OCI-M1 (cell line): Measurements from ENCODE around the gene KCNJ10.
A peak's percentile ranks its signal among the peaks of the same experiment; 100 is the strongest.
"Not testable (repeated sequence)": the region's sequence is repeated elsewhere in the genome, so short reads cannot be mapped to it uniquely, and the experiment has no call there.

Experiments used
- DNase-seq: peaks from one replicate; lab custom pipeline; 2025; lab: John Stamatoyannopoulos, UW

KCNJ10 gene

DNA sequence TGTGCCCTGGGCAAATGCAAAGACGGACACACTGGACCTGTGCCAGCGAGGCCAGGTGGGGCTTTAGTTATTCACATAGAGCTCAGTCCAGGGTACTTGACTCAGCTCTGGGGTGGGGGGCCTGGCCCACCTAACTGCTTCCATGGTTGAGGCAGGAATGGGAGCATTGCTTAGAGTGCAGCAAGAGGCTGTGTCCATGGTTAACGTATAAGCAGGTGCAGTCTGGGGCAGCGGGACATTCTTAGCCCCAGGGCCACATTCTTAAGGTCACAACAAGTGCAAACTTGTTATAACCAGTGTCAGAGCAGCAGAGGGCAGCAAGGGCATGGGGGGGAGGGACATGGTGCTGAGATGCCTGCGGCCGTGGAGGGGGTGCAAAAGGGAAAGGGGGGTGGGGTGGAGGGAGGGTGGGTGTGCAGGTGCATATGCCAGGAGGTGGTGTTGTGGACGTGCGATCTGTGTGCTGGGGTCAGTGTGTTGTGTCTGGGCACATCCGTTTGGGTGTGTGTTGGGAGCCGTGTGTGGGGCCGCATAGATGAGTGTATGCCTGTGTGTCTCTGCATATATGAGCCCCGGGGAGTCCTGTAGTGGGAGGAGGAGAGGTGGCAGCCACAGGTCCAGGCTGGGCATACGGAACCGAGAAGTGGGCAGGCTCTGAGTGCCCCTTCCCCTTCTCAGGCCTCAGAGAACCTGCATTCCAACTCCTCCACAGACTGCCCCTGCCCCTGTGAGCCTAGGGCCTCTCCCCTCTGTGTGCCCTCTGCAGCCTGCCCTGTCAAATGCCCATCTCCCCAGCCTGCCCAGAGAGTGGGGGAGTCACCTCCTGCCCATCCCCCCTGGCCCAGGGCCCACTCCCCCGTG is 8.4 kb downstream of the KCNJ10 start:
- no peak for DNase-seq

DNA sequence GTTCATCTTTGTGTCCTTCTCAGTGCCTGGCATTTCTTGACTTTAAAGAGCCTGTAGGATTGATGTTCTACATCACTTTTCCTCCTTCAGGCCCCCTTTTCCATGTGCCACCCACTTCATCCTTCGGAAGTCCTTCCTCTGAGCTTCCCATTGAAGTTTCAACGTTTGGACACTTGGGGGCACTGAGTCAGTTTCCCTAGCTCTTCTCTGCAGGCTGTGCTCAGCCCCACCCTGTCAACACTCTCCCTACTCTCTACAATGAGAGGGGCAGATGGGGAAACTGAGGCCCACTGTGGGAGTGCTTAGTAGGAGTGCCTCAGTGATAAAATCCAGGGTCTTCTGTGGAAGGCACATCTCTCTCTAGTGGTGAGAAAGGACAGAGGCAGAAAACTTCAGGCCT is 11.9 kb downstream of the KCNJ10 start:
- DNase-seq: peak; percentile 20

DNA sequence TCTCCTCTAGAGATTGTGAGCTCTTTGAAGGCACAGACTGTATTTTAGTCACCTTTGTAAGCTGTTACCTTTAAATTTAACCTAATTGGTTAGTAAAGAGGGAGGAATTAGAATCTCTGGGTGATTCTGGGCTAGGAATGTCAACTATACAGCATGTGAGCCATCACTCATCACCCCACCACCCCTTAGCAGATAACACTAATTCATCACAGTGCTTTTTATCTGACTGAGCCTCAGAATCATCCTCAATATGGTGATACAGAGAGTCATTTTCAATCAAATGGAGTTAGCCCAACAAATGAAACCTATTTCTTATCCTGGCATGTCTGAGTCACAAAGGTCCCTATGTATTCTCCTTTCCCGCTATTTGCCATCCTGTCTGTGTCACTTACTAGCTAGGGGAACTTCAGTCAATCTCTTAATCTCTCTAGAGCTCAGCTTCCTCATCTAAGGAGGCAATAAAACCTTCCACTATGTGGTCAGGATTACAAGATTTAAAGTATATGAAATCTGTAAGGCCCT is 13.3 kb downstream of the KCNJ10 start:
- no peak for DNase-seq

DNA sequence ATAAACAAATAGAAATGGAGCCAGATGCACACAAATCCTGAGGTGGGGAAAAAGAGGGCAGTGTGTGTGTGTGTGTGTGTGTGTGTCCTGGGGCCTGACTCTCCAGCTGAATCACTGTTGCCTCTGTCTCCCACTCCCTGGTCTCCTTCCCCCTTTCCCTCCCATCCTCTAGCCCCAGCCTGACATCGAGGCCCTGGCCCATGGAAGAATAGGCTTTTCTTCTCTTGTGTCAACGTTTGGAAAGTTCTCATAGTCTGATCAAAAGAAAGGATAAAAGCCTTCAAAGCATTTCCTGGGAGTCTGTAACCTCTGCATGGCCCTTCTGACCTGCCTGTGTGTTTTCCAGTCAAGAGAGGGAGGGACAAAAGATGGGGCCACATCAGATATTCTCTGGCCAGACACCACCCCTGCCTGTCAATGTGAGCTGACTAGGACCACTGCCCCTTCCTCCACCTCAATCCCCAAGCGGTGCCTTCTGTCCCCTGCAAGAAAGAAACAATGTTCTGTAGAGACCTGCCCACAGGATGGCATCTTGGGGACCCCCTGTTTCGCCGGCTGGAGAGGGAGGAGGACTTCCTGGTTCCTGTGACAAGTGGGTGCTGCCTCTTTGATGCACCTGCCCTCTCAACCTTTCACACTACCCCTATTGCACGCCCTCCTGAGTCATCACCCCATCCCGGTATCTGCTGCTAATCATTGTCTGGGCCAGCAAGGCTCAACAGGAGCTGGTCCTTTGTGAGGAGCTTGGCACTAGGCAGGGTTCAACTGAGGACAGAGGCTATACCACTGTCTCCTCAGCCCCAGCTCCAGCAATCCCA is 16.2 kb downstream of the KCNJ10 start:
- DNase-seq: no peak

DNA sequence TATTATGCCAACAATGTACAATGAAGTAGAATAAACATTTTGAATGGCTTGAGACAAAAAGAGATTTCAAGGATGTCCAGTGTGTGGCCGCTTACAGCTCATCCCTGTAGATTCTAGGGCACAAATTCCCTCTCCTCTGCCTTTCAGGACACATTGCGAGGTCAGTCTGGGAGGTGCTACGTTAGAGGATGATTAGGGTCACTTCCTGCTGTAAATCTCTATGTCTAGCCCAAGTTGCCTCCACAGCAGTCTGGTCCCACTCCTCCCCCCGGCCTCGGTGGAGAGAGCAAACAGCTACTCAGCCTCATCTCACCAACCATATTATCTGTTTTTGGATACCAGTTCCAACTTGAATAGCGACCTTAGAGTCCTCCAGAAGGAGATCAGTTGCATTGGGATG is 17.0 kb downstream of the KCNJ10 start:
- DNase-seq: no peak

DNA sequence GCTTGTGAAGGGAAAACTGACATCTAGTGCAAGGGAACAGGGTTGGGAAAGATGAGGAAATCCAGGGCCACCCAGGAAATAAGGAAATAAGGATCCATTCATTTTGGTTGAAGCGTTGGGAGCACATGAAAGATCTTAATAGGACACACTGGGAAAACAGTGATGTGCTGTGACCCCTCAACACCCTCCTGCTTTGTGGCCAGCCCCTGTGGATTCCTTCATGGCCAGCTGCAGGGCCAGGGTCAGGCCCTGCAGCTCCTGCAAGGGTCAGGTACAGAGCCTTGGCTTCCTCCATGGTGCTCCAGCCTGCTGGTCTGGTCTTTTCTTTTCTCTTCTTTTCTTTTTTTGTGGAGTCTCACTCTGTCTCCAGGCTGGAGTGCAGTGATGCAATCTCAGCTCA is 19.3 kb downstream of the KCNJ10 start:
- DNase-seq: no peak

DNA sequence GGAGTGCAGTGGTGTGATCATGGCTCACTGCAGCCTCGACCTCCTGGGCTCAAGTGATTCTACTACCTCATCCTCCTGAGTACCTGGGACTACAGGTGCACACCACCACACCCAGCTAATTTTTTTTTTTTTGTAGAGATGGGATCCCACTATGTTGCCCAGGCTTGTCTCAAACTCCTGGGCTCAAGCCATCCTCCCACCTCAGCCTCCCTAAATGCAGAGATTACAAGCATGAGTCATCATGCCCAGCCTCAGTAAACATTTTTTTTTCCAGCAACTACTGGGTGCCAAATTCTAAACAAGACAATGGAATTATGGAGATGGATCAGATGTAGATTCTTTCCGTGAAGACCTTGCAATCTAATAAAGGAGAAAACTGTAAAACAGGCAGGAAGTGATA is 19.8 kb downstream of the KCNJ10 start:
- not testable (repeated sequence) for DNase-seq

DNA sequence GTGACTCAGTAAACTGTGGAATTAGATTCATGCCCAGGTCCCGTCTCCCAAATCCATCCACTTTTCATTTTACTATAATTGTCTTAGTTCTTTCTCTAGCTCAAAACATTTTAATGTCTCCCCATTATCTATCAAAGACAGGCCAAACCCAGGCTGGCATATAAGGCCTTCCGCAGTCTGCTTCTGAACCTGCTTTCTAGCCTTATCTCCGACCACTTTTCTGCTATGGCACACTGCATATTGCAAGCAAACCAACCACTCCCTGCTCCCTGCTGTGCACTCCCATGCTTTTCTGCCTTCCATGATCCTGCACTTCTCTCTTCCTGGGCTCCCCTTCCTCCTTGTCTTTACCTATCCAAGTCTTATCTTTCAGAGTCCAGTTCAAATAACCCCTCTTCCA is 20.9 kb downstream of the KCNJ10 start:
- DNase-seq: no peak

DNA sequence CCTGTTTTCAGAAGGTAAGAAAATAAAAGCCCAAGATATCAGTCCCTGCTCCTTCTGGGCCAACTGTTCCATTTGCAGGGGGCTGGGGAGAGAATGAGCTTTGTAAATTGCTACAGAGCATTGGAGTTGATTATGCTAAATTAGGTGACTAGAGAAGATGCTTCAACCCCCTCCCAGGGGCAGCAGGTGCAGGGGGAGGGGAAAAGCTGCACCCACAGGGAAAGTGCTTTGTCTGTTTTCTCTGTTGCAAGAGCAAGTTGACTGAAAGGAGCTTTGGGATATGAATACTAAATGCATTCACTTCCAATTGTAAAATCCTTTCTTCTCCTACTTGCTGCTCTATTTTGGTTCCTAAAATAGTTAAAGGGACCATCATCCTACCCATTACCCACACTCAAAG is 21.6 kb downstream of the KCNJ10 start:
- DNase-seq: no peak

DNA sequence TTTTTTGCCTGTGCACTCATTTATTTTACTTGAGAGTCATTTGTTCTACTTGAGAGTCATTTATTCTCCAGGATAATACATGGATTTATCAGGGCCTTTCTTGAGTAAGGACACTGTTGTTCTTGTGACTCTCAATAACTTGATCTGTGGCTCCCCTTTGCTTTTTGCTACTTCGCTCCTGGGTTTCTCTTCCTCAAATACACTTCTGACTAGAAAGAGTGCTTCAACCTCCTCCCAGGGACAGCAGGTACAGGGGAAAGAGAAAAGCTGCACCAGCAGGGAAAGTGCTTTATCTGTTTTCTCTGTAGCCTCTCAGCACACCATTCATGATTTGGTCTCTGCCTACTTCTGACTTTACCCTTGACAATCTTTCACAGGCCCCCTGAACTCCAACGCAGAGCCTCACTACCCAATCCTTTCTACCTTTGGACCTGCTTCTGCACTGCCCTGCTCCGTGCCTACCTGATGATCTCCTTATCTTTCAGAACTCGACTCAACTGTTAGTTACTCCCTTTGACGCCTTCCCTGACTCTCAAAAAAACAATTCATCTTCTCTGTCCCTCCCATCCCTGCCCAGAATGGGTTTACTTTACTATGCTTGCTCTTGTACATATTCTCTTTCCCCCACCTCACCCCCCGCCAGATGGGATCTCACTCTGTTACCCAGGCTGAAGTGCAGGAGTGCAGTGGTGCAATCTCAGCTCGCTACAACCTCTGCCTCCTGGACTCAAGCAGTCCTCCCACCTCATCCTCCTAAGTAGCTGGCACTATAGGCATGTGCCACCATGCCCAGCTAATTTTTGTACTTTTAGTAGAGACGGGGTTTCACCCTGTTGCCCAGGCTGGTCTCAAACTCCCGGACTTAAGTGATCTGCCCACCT is 22.6 kb downstream of the KCNJ10 start:
- DNase-seq: no peak

DNA sequence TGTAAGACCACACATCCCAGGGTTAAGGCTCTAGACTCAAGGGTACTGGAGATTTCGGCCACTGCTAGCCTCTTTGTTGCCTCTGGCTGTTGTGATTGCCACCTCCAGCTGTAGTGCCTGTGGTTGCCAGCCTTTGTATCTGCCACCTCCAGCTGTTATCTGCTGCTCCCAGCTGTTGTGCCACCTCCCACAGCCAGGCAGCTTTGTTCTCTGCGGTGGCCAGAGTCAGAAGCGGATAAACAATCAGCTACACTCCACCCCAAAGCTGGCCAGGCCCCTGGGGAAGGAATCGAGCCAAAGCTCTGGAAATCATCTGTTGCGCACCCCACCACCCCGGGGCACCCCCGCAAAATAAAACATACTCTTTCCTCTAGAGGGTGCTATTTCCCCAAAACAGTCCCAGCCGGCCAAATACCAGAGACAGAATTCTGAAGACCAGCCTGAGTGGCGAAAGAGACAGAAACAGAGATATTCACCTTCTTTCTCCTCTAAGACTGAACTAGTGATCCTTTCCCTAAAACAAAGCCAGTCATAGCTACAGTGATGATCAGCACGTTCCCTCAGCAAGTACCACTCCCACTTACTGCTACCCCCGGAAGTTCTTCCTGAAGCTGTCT is 23.4 kb downstream of the KCNJ10 start:
- peak; percentile 99 for DNase-seq

DNA sequence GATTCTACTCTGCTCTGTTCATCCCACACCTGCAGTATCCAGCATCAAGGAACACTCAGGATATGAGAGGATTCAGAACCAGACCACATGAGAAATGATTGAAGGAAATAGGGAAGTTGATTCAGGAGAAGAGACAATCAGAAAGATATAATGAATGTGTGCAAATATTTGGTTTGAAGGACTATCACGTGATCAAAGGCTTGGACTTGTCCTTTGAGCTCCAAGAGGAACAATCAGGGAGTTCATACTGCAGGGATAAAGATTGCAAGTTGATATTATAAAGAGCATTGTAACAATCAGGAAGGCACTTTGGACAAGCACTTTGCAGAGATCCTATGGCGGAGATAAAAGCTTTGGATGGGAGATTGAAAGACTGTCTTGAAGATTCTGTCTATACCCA is 24.3 kb downstream of the KCNJ10 start:
- DNase-seq: peak; percentile 34

DNA sequence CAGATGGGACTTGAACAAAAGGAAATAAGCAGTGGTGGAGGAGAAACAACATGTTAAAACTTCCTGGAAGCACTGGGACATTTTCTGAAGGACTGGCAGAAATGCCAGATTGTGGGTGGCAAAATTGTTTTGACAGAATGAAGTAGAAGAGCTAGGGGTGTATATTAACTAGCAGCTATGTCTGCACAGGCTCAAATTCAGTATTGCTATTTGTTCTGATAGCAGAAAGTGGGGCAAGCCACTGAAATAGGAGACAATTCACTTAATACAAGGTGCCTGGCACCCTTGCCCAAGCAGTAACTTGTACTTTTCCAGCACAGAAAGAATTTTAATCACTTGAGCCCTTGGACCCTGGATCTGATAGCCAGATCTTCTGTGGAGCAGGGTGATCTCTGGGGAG is 26.4 kb downstream of the KCNJ10 start:
- no peak for DNase-seq

DNA sequence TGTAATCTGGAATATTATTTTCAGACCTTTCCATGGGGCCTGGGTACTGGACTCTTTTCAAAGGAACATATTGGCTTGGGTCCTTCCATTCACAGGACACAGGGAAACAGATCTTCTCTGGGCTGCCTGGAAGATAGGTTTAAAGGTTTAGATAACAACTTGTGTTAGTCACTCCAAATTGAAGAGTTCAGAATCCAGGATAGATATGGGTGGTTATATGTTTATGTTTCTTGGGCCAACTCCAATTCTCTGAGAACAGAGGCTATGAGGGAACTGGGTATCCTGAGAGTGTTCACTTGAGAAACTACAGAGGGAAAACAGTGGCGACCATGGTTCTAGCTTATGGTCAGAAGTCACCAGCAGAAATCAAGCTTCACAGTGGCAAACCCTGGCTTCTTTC is 29.5 kb downstream of the KCNJ10 start:
- DNase-seq: no peak

DNA sequence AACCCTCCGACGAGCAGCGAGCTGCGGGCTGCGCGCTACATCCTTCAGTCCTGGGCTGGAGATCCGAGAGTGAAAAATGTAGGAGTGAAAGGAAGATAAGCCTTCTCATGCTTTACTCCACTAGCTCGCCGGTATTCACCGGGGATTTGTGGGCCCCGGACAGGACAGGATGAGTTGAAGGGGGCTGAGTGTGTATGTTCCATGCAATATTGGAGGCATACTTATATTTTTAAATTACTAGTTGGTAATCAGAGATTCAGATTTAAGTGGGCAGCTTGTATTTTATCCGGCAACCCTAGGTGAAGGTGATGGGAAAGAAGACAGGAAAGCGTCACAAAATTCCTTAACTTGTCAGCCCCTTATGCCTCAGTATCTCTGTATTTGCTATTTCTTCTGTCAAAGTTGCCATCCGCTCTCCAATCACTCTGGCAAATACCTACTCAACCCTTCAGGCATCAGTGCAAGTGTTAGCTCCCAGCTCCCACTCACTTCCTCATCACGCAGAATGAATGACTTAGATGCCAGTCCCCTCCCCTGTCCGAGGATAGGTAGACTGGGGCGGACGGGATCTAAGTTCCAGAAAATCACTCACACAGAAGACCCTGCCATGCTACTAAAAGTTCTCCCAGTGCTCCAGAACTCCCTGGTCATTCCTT is 37.7 kb downstream of the KCNJ10 start:
- DNase-seq: peak; percentile 66

DNA sequence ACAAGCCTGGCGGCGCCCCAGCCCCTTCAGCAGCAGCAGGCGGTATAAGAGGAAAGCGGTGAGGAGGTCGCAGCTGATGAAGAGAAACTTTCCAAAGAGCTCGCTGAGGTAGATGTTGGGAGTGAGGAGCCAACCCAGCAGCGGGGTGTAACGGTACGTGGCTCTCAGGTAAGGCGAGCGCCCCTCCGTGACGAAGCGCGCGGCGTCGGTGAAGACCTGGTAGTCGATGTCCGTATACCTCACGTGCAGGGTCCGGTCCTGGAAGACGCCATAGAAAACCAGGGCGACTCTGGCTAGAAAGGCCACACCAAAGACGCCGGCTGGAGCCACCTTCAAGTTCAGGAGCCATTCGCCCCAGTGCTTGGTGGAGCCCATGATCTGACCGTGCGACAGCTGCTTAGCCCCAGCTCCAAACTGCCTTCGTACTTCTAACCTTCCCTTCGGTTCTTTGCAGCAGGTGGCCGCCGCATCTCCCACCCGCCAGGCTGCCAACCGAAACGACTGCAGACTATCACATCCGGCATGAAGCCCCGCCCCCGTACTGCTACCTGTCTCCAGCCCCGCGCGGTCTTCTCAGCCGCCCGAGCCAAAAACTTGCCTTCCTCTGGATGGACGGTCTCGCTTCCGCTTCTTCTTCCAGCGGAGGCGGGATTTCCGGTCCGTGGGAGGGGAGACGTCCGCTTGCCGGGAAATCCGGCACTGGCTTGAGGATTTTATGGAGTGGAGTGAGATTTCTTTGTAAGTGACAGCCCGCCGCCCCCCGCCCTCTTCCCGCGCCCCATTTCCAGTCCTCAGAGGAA is 38.4 kb downstream of the KCNJ10 start, which contains the start of gene PIGM:
TSS of gene PIGM (minus strand) at position 626 of the 800 bp plus-strand sequence. CDS start at position 375, 251 bp downstream.
- DNase-seq: peak; percentile 98

DNA sequence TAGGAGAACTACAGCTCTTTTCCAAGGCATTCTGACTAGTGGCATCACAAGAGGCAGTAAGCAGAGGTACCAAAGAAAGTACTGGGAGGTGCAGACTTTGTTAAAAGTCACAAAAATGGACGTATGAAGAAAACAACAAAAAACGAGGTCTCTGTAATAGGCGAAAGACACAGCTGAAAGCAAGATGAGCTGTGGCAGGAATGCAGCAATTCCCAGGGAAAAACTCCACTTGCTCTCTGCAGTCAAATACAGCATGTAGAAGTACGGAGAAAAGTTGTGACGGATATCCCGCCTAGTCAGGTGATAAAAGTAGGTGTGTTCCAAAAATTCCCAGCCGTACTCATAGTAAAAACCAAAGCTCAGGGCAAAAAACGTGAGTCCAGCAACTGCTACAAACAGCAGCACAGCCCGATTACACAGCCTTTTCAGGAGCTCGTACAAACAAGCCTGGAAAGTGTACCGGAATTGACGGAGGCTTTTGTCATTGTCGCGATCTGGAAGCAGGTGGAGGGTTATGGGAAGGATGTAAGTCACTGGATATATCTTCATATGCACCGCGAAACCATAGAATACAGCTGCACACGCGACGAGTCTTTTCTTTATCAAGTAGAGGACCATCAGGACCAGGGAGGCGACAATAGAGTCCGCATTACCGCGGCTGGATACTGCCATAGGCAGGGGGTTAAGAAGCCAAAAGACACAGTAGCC is 39.1 kb downstream of the KCNJ10 start:
- DNase-seq: peak; percentile 72

DNA sequence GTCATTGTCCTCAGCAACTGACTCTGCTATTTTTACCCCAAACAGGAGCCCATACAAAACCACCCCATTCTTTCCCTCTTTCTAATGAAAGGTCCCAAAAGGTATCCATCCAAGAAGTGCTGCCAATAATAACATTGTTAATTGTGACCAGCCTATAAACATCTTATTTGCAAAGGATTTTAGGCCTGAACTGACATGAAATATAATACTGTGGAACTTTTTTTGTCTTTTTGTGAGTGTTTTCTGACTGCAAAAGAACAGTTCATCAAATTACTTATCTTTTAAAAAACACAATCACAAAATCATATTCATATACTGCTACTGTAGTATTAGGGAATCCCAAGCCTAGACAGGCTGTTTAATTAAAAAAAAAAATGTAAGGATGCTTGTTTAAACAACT is 41.5 kb downstream of the KCNJ10 start:
- DNase-seq: no peak

DNA sequence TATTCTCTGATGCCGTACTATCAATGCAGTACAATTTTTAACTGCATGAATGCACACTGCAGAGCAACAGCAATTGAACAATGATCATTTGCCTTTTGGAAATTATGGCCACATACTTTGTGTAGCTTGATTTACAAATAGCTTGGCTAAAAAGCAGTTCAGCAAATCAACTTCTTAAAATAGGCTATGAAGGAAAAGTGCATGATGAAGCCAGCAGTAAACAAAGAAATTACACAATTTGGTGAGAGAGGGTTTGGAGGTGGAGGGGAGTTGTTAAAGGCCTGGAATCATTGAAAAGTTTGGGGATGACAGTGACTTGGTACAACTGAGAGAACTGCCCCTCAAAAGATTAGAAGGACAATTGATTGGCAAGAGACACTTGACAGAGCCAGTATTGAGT is 44.6 kb downstream of the KCNJ10 start:
- no peak for DNase-seq
